DND-41 (cell line): Measurements from ENCODE around the gene IGFL1.
"Not testable (repeated sequence)": the region's sequence is repeated elsewhere in the genome, so short reads cannot be mapped to it uniquely, and the experiment has no call there.

ENCODE experiments used
- ATAC-seq: fragments of 200-7000 bp; cut with Tn5 transposase; 3 replicates; pipeline ENCODE4 v1.9.1; 2021; ENCODE audit warnings: low read depth; ENCODE audit not compliant: insufficient read depth
- DNase-seq: peaks from one replicate; pipeline ENCODE4 v3.0.0-alpha.2; 2020
- H2AFZ ChIP-seq: 2 replicates; pipeline ENCODE4 v1.6.0; 2012; ENCODE audit warnings: low read depth, low read length
- H3K27ac ChIP-seq: 2 replicates; pipeline ENCODE4 v1.5.1; 2012; ENCODE audit warnings: low read length, inconsistent platforms
- H3K27me3 ChIP-seq: fragments of 200-600 bp; sonication (generic); 2 replicates; pipeline ENCODE4 v1.6.0; 2012; ENCODE audit warnings: low read length, mild to moderate bottlenecking, inconsistent platforms; ENCODE audit not compliant: insufficient read depth, poor library complexity
- H3K36me3 ChIP-seq: 2 replicates; pipeline ENCODE4 v1.5.1; 2012; ENCODE audit warnings: low read length, inconsistent platforms; ENCODE audit not compliant: insufficient read depth
- H3K4me1 ChIP-seq: 2 replicates; pipeline ENCODE4 v1.5.1; 2012; ENCODE audit warnings: mild to moderate bottlenecking, low read length; ENCODE audit not compliant: insufficient read depth
- H3K4me2 ChIP-seq: 2 replicates; pipeline ENCODE4 v1.6.0; 2012; ENCODE audit warnings: mild to moderate bottlenecking, moderate library complexity, low read length, inconsistent platforms; ENCODE audit not compliant: insufficient read depth
- H3K4me3 ChIP-seq, 2 experiments: fragments of 200-600 bp in 1 of 2; shearing (Covaris generic) in 1 of 2; 2 replicates each; pipeline ENCODE4 v1.5.1; 2012 to 2016; ENCODE audit warnings: inconsistent platforms in 2 of 2, low read length in 2 of 2, mild to moderate bottlenecking in 2 of 2, low read depth in 1 of 2, moderate library complexity in 1 of 2
- H3K79me2 ChIP-seq: 2 replicates; pipeline ENCODE4 v1.6.0; 2012; ENCODE audit warnings: low read length, inconsistent platforms; ENCODE audit not compliant: insufficient read depth
- H3K9ac ChIP-seq: 2 replicates; pipeline ENCODE4 v1.6.0; 2012; ENCODE audit warnings: low read depth, mild to moderate bottlenecking, inconsistent platforms, low read length, moderate library complexity
- H3K9me3 ChIP-seq: 2 replicates; pipeline ENCODE4 v1.5.1; 2012; ENCODE audit warnings: low read length, moderate library complexity, mild to moderate bottlenecking, inconsistent platforms; ENCODE audit not compliant: insufficient read depth, severe bottlenecking
- H4K20me1 ChIP-seq: 2 replicates; pipeline ENCODE4 v1.6.0; 2012; ENCODE audit warnings: low read length; ENCODE audit not compliant: insufficient read depth
- EZH2 ChIP-seq: IDR thresholded peaks from 3 replicates; pipeline ENCODE4 v1.6.1; 2012; ENCODE audit warnings: borderline replicate concordance, low read depth, mild to moderate bottlenecking, moderate library complexity, low read length, inconsistent platforms; ENCODE audit not compliant: severe bottlenecking
- TF ChIP-seq, protein P1 (sequence below): IDR thresholded peaks from 2 replicates; pipeline ENCODE4 v1.5.1; 2012; ENCODE audit warnings: borderline replicate concordance, low read length, moderate library complexity, mild to moderate bottlenecking; ENCODE audit not compliant: poor library complexity, severe bottlenecking; ENCODE audit errors: extremely low read depth

Gene IGFL1

GRCh38 chr19:46270521-46271256 lies 41.1 kb downstream of the IGFL1 start:
- Histone ChIP-seq H3K27ac (no peak overlapping the region), H3K4me2 (no peak overlapping the region)

DNA sequence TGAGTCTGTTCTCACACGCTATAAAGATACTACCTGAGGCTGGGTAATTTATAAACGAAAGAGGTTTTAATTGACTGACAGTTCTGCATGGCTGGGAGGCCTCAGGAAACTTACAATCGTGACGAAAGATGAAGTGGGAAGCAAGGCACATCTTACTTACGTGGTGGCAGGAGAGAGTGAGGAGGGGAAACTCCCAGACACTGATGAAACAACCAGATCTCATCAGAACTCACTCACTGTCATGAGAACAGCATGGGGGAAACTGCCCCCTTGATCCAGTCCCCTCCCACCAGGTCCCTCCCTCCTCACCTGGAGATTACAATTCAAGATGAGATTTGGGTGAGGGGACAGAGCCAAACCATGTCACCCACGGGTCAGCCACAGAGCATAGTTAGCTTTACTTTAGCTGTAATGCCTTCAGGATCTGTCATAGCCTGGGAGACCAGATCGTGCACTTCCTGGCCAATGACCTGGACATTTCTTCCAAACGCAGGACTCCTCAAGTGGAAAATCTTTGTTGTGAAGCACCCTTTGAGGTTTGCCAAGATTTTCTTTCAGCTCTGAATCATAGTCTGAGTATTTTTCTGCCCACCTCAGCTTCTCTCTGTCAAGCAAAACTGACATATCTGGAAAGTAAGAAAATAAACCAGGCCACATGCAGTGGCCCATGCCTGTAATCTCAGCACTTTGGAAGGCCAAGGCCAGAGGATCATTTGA lies 42.1 kb downstream of the IGFL1 start:
- Histone ChIP-seq H3K4me2 (no peak overlapping the region), H3K79me2 (no peaks in the 10 kb centered on the region), H3K4me3 (no peak overlapping the region), H3K27me3 (peaks cover 5% of the 10 kb centered on the region), H3K4me1 (no peaks in the 10 kb centered on the region), H3K27ac (no peak overlapping the region), H3K9ac (no peak overlapping the region), H3K36me3 (no peaks in the 10 kb centered on the region), H3K9me3 (no peaks in the 10 kb centered on the region), H2AFZ (no peak overlapping the region), H4K20me1 (peaks cover 3% of the 10 kb centered on the region; the same call in 1 of the 2 replicates)
- no peak for TF ChIP-seq EZH2
- TF ChIP-seq, protein P1, sequence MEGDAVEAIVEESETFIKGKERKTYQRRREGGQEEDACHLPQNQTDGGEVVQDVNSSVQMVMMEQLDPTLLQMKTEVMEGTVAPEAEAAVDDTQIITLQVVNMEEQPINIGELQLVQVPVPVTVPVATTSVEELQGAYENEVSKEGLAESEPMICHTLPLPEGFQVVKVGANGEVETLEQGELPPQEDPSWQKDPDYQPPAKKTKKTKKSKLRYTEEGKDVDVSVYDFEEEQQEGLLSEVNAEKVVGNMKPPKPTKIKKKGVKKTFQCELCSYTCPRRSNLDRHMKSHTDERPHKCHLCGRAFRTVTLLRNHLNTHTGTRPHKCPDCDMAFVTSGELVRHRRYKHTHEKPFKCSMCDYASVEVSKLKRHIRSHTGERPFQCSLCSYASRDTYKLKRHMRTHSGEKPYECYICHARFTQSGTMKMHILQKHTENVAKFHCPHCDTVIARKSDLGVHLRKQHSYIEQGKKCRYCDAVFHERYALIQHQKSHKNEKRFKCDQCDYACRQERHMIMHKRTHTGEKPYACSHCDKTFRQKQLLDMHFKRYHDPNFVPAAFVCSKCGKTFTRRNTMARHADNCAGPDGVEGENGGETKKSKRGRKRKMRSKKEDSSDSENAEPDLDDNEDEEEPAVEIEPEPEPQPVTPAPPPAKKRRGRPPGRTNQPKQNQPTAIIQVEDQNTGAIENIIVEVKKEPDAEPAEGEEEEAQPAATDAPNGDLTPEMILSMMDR: no peak
- DNase-seq (no peak), ATAC-seq (no peak)

More at GRCh38 chr19:46270521-46271256, 41.1 kb downstream of the IGFL1 start:
- TF ChIP-seq, protein P1: no peak
- Histone ChIP-seq H3K9me3 (no peaks in the 10 kb centered on the region), H3K27me3 (peaks cover 5% of the 10 kb centered on the region), H3K4me3 (no peak overlapping the region), H3K4me1 (no peaks in the 10 kb centered on the region), H4K20me1 (peaks cover 3% of the 10 kb centered on the region; the same call in 1 of the 2 replicates), H3K36me3 (no peaks in the 10 kb centered on the region), H3K9ac (no peak overlapping the region), H2AFZ (no peak overlapping the region), H3K79me2 (no peaks in the 10 kb centered on the region)
- no peak for ATAC-seq
- DNase-seq: no peak

GRCh38 chr19:46273931-46274330 lies 44.4 kb downstream of the IGFL1 start:
- H3K36me3 ChIP-seq, H4K20me1 ChIP-seq, H3K27ac ChIP-seq, H3K79me2 ChIP-seq, H2AFZ ChIP-seq, H3K4me1 ChIP-seq, H3K27me3 ChIP-seq, H3K9ac ChIP-seq, H3K4me2 ChIP-seq, DNase-seq, H3K4me3 ChIP-seq, H3K9me3 ChIP-seq, ATAC-seq: not testable (repeated sequence)

- Histone ChIP-seq H2AFZ (no peak overlapping the region), H3K9me3 (no peaks in the 10 kb centered on the region), H3K79me2 (no peaks in the 10 kb centered on the region), H3K36me3 (no peaks in the 10 kb centered on the region), H3K4me2 (no peak overlapping the region), H4K20me1 (no peaks in the 10 kb centered on the region; the same call in 1 of the 2 replicates), H3K4me3 (no peak overlapping the region), H3K27ac (no peak overlapping the region), H3K9ac (no peak overlapping the region), H3K4me1 (no peaks in the 10 kb centered on the region), H3K27me3 (no peaks in the 10 kb centered on the region)
- DNase-seq (no peak), ATAC-seq (no peak)
- TF ChIP-seq EZH2: no peak
- TF ChIP-seq, protein P1: no peak
Observed at GRCh38 chr19:46279177-46279576, 49.6 kb downstream of the IGFL1 start.
